ENCODE results near the gene SLC13A2. TPM values are rescaled to one million over a fixed set of nuclear protein-coding genes. Genes with fewer than 3 reads are reported as not detected.

The SLC13A2 gene
- total RNA-seq, 4 donors from 2014 or later: 49.7 to 95.0 (median 50.3) TPM; not detected in 1

GRCh38 chr17:28476076-28476865, 2.8 kb downstream of the SLC13A2 start:
- Histone ChIP-seq H3K4me1 (peaks cover 3 to 35% (median 18%) of the 10 kb centered on the region in 4 donors), H3K9me3 (no peaks in the 10 kb centered on the region), H3K36me3 (no peaks in the 10 kb centered on the region), H3K4me3 (no peak overlapping the region), H3K27me3 (no peaks in the 10 kb centered on the region), H3K27ac (peak overlapping the region in 3 of 4 donors; percentile 62 to 66 (median 64))
- in situ Hi-C loops (cut with MboI; ENCODE audit: low pct_ligation_motif_present in 1 of 4, low pct_unique_long_range_greater_than_20kb in 1 of 4, low sequenced_read_pairs in 3 of 4): no loop called here
- WGBS, 2 donors (ENCODE audit: low coverage in 1 of 2): 54 to 76% methylated on average over 4 to 11 of the region's 11 CpGs
- no peak for DNase-seq
- intact Hi-C loops (cut with DNase I; ENCODE audit: low total_unique reads): no loop called here
- TF ChIP-seq POLR2A (IDR thresholded peaks at IDR 0.05) (no peak), POLR2AphosphoS5 (IDR thresholded peaks at IDR 0.05) (no peak), EP300 (IDR thresholded peaks at IDR 0.05; ENCODE audit: low read depth) (no peak)
- TF ChIP-seq, protein P1, sequence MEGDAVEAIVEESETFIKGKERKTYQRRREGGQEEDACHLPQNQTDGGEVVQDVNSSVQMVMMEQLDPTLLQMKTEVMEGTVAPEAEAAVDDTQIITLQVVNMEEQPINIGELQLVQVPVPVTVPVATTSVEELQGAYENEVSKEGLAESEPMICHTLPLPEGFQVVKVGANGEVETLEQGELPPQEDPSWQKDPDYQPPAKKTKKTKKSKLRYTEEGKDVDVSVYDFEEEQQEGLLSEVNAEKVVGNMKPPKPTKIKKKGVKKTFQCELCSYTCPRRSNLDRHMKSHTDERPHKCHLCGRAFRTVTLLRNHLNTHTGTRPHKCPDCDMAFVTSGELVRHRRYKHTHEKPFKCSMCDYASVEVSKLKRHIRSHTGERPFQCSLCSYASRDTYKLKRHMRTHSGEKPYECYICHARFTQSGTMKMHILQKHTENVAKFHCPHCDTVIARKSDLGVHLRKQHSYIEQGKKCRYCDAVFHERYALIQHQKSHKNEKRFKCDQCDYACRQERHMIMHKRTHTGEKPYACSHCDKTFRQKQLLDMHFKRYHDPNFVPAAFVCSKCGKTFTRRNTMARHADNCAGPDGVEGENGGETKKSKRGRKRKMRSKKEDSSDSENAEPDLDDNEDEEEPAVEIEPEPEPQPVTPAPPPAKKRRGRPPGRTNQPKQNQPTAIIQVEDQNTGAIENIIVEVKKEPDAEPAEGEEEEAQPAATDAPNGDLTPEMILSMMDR (IDR thresholded peaks at IDR 0.05): no peak

DNA sequence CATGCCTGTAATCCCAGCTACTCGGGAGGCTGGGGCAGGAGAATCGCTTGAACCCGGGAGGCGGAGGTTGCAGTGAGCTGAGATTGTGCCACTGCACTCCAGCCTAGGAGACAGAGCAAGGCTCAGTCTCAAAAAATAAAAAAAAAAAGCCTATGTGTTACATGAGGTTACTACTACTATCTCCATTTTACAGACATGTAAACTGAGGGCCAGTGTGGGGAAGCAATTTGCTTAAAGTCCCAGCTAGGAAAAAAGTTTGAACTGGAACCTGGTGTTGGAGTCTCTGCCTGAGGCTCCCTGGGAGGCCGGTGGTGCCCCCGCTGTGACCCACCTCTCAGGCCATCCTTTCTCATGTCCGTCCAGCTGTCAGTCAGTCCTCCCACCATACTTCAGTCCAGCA, 4.5 kb downstream of the SLC13A2 start:
- intact Hi-C loops (cut with DNase I; ENCODE audit: low total_unique reads) (no loop called here), in situ Hi-C loops (cut with MboI; ENCODE audit: low pct_ligation_motif_present in 1 of 4, low pct_unique_long_range_greater_than_20kb in 1 of 4, low sequenced_read_pairs in 3 of 4) (no loop called here)
- H3K4me3 ChIP-seq: no peak overlapping the region
- no peak for TF ChIP-seq EP300 (IDR thresholded peaks at IDR 0.05; ENCODE audit: low read depth)
- TF ChIP-seq, protein P1 (IDR thresholded peaks at IDR 0.05): no peak
- no peak for TF ChIP-seq POLR2AphosphoS5 (IDR thresholded peaks at IDR 0.05)
- no peak for TF ChIP-seq POLR2A (IDR thresholded peaks at IDR 0.05)
- no peak for DNase-seq
- H3K9me3 ChIP-seq: no peaks in the 10 kb centered on the region
- no peaks in the 10 kb centered on the region for H3K36me3 ChIP-seq
- no peaks in the 10 kb centered on the region for H3K27me3 ChIP-seq
- 83 to 96% methylated on average over 3 to 7 of the region's 7 CpGs for WGBS, 2 donors (ENCODE audit: low coverage in 1 of 2)
- H3K4me1 ChIP-seq: peaks cover 3 to 35% (median 17%) of the 10 kb centered on the region in 4 donors
- H3K27ac ChIP-seq: no peak overlapping the region

DNA sequence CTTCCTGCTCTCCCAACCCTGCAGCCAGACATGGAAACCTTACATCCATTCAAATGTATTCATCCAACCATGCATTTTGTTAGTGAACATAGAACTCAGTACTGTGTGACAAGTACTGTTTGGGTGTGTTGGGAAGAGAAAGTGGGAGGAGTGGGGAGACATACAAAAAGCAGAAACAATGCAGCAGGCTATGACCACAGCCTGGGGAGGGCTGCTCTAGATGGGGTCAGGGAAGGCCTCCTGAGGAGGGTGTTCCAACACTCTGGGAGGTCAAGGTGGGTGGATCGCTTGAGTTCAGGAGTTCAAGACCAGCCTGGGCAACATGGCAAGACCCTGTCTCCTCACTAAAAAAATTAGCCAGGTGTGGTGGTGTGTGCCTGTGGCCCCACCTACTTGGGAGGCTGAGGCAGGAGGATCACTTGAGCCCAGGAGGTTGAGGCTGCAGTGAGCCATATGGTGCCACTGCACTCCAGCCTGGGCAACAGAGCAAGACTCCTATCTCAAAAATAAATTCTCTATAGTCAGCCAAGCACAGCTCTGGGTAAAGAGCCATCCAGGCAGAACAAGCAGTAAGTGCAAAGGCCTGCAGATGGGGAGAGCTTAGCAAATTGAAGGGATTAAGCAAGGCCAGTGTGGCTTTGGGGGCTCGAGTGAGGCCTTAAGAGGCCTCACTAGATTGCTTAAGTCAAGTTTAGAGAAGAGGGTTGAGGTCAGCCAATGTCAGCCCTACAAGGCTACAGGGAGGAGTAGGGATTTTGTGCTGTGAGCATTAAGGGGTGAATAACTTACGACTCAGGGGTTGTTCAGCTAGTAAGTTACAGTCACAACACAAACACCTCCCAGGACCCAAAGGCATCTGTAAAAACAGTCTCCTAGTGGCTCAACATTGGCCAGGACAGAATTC, 5.5 kb downstream of the SLC13A2 start:
- Histone ChIP-seq H3K36me3 (no peaks in the 10 kb centered on the region), H3K27ac (no peak overlapping the region), H3K27me3 (no peaks in the 10 kb centered on the region), H3K9me3 (no peaks in the 10 kb centered on the region), H3K4me1 (peaks cover 3 to 37% (median 14%) of the 10 kb centered on the region in 4 donors), H3K4me3 (no peak overlapping the region)
- 60 to 79% methylated on average over 2 to 3 of the region's 3 CpGs for WGBS, 2 donors (ENCODE audit: low coverage in 1 of 2)
- in situ Hi-C loops (cut with MboI; ENCODE audit: low pct_ligation_motif_present in 1 of 4, low pct_unique_long_range_greater_than_20kb in 1 of 4, low sequenced_read_pairs in 3 of 4): no loop called here
- no peak for DNase-seq
- TF ChIP-seq, protein P1 (IDR thresholded peaks at IDR 0.05): no peak
- TF ChIP-seq EP300 (IDR thresholded peaks at IDR 0.05; ENCODE audit: low read depth): no peak
- no peak for TF ChIP-seq POLR2A (IDR thresholded peaks at IDR 0.05)
- TF ChIP-seq POLR2AphosphoS5 (IDR thresholded peaks at IDR 0.05): no peak
- intact Hi-C loops (cut with DNase I; ENCODE audit: low total_unique reads): no loop called here

GRCh38 chr17:28480278-28480677, 6.8 kb downstream of the SLC13A2 start:
- in situ Hi-C loops (cut with MboI; ENCODE audit: low pct_ligation_motif_present in 1 of 4, low pct_unique_long_range_greater_than_20kb in 1 of 4, low sequenced_read_pairs in 3 of 4): no loop called here
- Histone ChIP-seq H3K36me3 (no peaks in the 10 kb centered on the region), H3K27me3 (no peaks in the 10 kb centered on the region), H3K27ac (peak overlapping the region in 2 of 4 donors; percentile 9 to 17), H3K4me3 (no peak overlapping the region), H3K9me3 (no peaks in the 10 kb centered on the region), H3K4me1 (peaks cover 3 to 25% (median 7%) of the 10 kb centered on the region in 4 donors)
- intact Hi-C loops (cut with DNase I; ENCODE audit: low total_unique reads): no loop called here
- no peak for DNase-seq
- WGBS, 2 donors (ENCODE audit: low coverage in 1 of 2): 88 to 100% methylated on average over 1 to 5 of the region's 5 CpGs
- TF ChIP-seq, protein P1 (IDR thresholded peaks at IDR 0.05): no peak
- TF ChIP-seq POLR2A (IDR thresholded peaks at IDR 0.05) (no peak), EP300 (IDR thresholded peaks at IDR 0.05; ENCODE audit: low read depth) (no peak), POLR2AphosphoS5 (IDR thresholded peaks at IDR 0.05) (no peak)
